ELF-1 (cell line): ENCODE results near the gene LGALS8.
"Not testable (repeated sequence)": the region's sequence is repeated elsewhere in the genome, so short reads cannot be mapped to it uniquely, and the experiment has no call there.

Experiments used
- DNase-seq: peaks from one replicate; pipeline ENCODE4 v3.0.0-alpha.2; 2016; ENCODE audit warnings: low read depth, low spot score

Gene LGALS8

GRCh38 chr1:236540813-236541465, 17.2 kb downstream of the LGALS8 start:
- no peak for DNase-seq

- DNase-seq, result no peak
Observed at GRCh38 chr1:236541710-236542109, 17.9 kb downstream of the LGALS8 start.

GRCh38 chr1:236543065-236543669, 19.4 kb downstream of the LGALS8 start:
- DNase-seq, result peak; percentile 30

GRCh38 chr1:236545621-236546169, 21.9 kb downstream of the LGALS8 start:
- DNase-seq, result no peak

GRCh38 chr1:236548452-236548851, 24.7 kb downstream of the LGALS8 start:
- no peak for DNase-seq

GRCh38 chr1:236550961-236551851, 27.4 kb downstream of the LGALS8 start:
- no peak for DNase-seq

- DNase-seq, result no peak
Observed at GRCh38 chr1:236552096-236552495, 28.3 kb downstream of the LGALS8 start.

GRCh38 chr1:236552901-236553300, 29.1 kb downstream of the LGALS8 start:
- DNase-seq, result no peak

GRCh38 chr1:236553370-236553769, 29.6 kb downstream of the LGALS8 start:
- DNase-seq, result no peak

- no peak for DNase-seq
Observed at GRCh38 chr1:236556606-236557005, 32.8 kb downstream of the LGALS8 start.

- peak; percentile 39 for DNase-seq
Observed at GRCh38 chr1:236558081-236558480, 34.3 kb downstream of the LGALS8 start.

- no peak for DNase-seq
Observed at GRCh38 chr1:236558846-236559245, 35.1 kb downstream of the LGALS8 start.

- peak; percentile 57 for DNase-seq
Observed at GRCh38 chr1:236560213-236560771, 36.5 kb downstream of the LGALS8 start.

- DNase-seq, result no peak
Observed at GRCh38 chr1:236561976-236562375, 38.2 kb downstream of the LGALS8 start.

- DNase-seq, result no peak
Observed at GRCh38 chr1:236565530-236565929, 41.7 kb downstream of the LGALS8 start.

- DNase-seq, result no peak
Observed at GRCh38 chr1:236568285-236568894, 44.6 kb downstream of the LGALS8 start.

GRCh38 chr1:236575523-236575922, 51.7 kb downstream of the LGALS8 start:
- DNase-seq, result no peak

GRCh38 chr1:236576004-236576403, 52.2 kb downstream of the LGALS8 start:
- DNase-seq, result no peak

GRCh38 chr1:236577041-236577440, 53.3 kb downstream of the LGALS8 start:
- DNase-seq, result not testable (repeated sequence)

GRCh38 chr1:236578661-236579060, 54.9 kb downstream of the LGALS8 start:
- no peak for DNase-seq

- DNase-seq, result not testable (repeated sequence)
Observed at GRCh38 chr1:236580404-236580803, 56.6 kb downstream of the LGALS8 start.
